Amniotic epithelial cell (primary cell): ENCODE results near the gene GRIPAP1.

ENCODE experiments used
- DNase-seq: peaks from one replicate; pipeline ENCODE4 v3.0.0-alpha.2; 2010; ENCODE audit warnings: low read depth

The GRIPAP1 gene

GRCh38 chrX:49002091-49002935 lies at the start of gene GRIPAP1:
GRIPAP1 (minus strand) TSS chrX:49002264; CDS start chrX:49002229, 35 bp downstream.
- peak; percentile 86 for DNase-seq

DNA sequence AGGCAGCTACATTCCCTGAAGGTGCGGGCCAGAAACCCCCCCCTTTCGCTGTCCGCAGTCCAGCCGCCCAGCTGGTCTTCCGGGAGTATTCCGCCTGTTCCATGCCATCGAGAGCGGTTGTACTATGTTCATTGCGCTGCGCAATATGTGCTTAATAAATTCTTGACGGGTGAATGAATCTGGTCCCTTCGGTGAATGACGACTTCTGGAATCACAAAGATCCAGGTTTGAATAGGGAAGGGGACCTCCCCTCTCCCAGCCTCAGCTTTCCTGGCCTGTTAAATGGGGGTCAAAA lies 41.9 kb upstream of the GRIPAP1 start:
- DNase-seq = no peak

- DNase-seq = peak; percentile 98
Observed at GRCh38 chrX:49043220-49043986, 41.3 kb upstream of the GRIPAP1 start, which contains the start of gene TFE3. TFE3 (minus strand) TSS chrX:49043357; CDS start chrX:49043226, 131 bp downstream.

GRCh38 chrX:49042581-49043219 lies 40.6 kb upstream of the GRIPAP1 start:
- no peak for DNase-seq

DNA sequence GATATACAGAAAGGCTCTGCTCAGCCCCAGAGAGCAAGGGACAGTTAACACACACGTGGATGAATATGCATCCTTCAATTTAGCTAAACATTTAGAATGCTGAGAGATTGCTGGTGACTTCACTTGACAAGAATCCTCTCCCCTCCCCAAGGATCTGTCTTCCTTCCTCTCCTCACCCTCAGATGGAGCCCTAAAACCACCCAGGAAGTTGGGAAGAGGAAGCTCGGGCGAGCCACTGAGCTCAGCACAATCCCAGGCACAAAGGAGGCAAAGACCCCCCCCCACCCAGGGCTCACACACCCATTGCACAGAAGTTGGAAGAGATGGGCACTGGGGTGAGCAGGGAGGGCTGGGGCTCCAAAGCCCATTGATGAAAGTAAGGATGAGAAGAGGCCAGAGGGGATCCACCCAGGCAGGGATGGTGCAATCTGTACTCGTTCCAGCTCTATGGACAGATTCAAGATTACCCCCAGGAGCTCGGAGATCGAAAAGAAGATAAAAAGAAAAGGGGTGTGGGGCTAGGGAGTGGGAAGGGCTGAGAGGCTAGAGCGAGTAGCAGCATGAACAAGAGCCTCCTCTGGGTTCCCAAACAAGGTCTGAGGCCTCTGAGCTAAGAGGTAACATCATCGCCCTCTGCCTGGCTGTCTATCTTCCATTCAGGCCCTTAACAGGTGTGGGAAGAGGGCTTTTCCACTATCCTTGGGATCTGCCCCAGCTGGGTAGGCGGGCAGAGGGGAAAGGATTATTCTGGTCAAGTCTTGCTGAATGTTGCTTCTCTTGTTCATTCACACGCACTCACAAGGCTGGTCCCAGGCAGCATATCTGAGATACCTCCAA lies 39.9 kb upstream of the GRIPAP1 start:
- peak; percentile 77 for DNase-seq

DNA sequence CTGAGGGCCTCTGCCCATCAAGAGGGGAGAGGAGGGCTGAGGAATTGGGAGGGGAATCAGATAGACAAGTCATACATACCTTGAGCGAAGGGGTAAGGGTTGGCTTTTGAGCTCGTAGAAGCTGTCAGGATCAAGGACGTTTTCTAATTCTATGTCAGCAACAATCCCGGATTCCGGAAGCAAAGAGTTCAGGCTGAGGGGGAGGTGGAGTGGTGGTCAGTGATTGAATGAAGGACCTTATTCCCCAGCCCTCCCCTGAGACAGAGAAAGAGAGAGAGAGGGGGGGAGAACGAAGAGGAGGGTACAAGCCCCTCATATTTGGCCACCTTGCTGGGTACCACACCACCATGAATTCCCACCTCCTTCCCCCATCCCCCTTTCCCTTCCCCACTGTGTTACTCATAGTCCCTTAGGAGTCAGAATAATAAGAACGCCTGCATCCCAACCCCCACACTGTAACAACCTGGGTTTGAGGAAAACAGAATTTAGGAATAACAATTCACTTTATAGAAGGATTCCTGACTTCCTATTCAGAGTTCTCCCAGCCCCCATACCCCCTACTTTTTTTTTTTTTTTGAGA lies 38.4 kb upstream of the GRIPAP1 start:
- DNase-seq = peak; percentile 52

GRCh38 chrX:49039598-49040375 lies 37.7 kb upstream of the GRIPAP1 start:
- peak; percentile 93 for DNase-seq

- peak; percentile 80 for DNase-seq
Observed at GRCh38 chrX:49037883-49038475, 35.9 kb upstream of the GRIPAP1 start.

GRCh38 chrX:49030283-49030682 lies 28.2 kb upstream of the GRIPAP1 start:
- DNase-seq = no peak

DNA sequence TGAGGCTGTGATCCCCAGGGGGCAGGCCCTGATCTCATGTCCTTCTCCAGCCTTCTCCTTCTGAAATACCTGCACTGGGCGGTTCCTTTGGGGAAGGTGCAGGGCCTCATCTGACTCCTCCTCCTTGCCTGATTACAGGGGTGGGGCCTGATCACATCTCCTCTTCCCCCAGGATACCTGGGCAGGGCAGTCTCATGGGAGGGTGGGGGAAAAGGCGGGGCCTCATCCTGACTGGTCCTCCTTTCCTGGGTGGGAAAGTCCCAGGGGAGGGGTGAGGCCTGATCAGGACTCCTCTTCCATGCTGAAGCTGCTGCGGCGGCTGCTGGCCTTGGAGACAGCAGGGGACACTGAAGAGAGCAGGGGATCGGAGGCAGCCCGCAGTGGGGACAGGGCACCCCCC lies 27.8 kb upstream of the GRIPAP1 start:
- no peak for DNase-seq

DNA sequence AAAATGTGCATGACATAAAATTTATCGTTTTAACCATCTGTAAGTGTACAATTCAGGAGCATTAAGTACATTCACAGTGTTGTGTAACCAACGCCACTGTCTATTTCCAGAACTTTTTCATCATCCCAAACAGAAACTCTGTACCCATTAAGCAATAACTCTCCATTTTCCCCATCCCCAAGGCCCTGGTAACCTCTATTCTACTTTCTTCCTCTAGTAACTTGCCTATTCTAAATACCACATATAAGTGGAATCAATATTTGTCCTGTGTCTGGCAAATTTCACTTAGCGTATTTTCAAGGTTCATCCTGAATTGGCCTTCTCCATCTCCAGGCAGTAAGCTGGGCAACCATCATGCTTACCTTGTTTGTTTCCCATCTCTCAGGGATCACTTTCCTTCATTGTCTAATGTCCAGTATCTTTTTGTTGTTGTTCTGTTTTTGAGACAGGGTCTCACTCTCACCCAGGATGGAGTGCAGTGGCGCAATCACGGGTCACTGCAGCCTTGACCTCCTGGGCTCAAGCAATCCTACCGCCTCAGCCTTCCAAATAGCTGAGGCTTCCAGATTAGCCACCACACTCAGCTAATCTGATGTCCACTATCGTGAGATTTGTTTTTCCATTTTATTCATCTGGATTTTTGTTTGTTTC lies 17.7 kb upstream of the GRIPAP1 start:
- DNase-seq = no peak

DNA sequence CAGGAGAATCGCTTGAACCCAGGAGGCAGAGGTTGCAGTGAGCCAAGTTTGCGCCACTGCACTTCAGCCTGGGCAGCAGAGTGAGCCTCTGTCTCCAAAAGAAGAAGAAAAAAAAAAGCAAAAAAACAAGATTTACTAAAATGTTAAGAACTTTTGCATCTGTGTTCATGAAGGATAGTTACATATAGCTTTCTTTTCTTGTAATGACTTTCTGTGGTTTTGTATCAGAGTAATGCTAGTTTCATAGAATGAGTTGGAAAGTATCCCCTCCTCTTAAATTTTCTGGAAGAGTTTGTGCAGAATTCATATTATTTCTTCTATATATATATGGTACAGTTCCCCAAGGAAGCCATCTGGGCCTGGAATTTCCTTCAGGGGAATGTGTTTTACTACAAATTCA lies 17.0 kb upstream of the GRIPAP1 start:
- no peak for DNase-seq

DNA sequence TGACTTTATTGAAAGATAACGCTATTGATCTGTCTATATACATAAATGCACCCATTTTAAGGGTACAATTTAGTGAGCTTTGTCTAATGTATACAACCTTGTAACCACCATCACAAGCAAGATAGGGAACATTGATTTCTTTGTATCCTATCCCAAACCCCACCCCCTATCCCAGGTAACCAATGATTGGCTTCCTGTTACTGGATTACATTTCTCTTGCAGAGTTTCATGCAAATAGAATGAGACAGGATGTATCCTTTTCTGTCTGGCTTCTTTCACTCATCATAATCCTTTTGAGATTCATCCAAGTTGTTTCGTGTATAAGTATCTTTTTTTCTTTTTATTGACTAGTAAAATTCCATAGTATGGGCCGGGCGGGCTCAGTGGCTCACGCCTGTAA lies 1.6 kb upstream of the GRIPAP1 start:
- no peak for DNase-seq

GRCh38 chrX:49001521-49002090 lies 458 bp downstream of the GRIPAP1 start:
- peak; percentile 31 for DNase-seq

DNA sequence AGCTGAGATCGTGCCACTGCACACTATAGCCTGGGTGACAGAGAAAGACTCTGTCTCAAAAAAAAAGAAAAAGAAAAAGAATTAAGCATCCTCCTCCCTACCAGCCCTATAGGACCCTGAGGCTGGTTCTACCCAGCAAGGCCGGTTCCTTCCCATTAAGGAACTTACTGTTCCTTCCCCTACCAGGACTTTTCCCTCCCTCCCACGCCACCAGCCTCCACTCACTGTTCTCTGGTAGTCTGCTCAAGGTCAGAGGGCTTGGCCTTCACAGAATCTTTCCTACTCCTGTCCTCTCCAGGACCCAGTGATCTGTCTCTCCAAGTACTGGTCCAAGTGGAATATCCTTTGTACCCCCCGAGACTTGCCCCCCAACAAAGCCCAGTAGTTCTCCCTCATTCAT lies 1.4 kb downstream of the GRIPAP1 start:
- DNase-seq = no peak

- no peak for DNase-seq
Observed at GRCh38 chrX:48999030-48999429, 3.0 kb downstream of the GRIPAP1 start.

DNA sequence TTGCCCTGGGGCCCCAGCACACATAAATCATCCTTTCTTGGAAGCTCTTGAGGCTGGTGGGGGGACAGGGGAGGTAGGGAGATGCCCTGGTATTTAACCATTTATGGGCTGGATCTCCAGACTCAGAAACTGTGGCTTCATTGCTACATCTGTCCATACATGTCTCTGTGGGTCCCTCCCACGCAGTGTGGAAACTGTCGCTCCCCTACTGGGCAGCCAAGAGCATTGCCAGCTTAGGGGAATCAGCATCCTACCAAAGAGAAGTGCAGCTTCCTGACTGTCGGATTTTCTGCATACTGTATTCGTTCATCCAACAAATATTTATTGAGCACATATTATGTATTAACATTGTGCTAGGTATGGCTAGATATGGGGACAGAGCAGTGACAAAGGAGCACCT lies 3.7 kb downstream of the GRIPAP1 start:
- peak; percentile 19 for DNase-seq

DNA sequence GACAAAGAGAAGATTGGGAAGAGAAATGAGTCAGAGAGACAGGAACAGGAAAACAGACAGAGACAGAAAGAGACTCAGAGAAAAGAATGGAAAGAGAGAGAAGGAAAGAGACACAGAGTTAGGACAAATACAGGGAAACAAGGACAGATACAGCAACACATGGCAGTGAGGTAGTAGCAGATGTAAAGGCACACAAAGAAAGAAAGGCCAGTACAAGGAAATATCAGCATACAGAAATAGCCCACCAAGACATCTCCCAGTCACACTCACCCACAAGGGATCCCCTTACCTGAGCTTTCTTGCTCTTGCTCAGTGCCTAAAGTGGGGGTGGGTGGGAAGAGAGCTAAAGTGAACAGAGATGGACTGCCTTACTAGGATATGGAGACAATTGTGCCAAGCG lies 4.2 kb downstream of the GRIPAP1 start:
- DNase-seq = no peak

DNA sequence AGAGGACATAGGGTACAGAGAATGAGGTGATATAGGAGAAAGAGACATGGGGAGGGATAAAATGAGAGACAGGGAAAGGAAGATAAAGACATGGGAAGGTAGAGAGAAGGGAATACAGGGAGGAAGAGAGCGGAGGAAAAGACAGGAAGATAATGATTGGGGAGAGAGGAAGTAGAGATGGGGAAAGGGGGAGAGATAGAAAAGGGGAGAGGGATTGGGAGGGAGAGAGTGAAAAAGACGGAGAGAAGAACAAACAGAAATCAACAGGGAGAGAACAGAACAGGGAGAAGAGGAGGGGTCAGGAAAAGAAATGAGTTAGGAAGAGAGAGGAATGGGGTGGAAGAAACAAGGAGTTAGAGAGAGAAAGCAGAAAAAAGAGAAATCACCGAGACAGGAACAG lies 4.6 kb downstream of the GRIPAP1 start:
- no peak for DNase-seq

GRCh38 chrX:48996969-48997368 lies 5.1 kb downstream of the GRIPAP1 start:
- DNase-seq = no peak
